Neural progenitor cell (in vitro differentiated cells): ENCODE results near the gene FLAD1.

ENCODE experiments used
- EZH2 ChIP-seq: fragments of 200-600 bp; sonication (generic); IDR thresholded peaks from 2 replicates; pipeline ENCODE4 v1.6.1; 2017; ENCODE audit warnings: antibody characterized with exemption, mild to moderate bottlenecking, moderate library complexity
- TF ChIP-seq, protein P1 (sequence below): fragments of 200-600 bp; sonication (generic); IDR thresholded peaks from 2 replicates; pipeline ENCODE4 v1.5.1; 2017; ENCODE audit warnings: antibody characterized with exemption, mild to moderate bottlenecking

- TF ChIP-seq, protein P1, sequence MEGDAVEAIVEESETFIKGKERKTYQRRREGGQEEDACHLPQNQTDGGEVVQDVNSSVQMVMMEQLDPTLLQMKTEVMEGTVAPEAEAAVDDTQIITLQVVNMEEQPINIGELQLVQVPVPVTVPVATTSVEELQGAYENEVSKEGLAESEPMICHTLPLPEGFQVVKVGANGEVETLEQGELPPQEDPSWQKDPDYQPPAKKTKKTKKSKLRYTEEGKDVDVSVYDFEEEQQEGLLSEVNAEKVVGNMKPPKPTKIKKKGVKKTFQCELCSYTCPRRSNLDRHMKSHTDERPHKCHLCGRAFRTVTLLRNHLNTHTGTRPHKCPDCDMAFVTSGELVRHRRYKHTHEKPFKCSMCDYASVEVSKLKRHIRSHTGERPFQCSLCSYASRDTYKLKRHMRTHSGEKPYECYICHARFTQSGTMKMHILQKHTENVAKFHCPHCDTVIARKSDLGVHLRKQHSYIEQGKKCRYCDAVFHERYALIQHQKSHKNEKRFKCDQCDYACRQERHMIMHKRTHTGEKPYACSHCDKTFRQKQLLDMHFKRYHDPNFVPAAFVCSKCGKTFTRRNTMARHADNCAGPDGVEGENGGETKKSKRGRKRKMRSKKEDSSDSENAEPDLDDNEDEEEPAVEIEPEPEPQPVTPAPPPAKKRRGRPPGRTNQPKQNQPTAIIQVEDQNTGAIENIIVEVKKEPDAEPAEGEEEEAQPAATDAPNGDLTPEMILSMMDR: no peak
- no peak for TF ChIP-seq EZH2
Measured at GRCh38 chr1:155014709-155015508, 31.8 kb downstream of the FLAD1 start.
